A673 (cell line): ENCODE data around the gene RYR1. TPM values are rescaled to one million over a fixed set of nuclear protein-coding genes. Genes with fewer than 3 reads are reported as not detected.

Experiments used
- BruUV-seq: library from RNA; stranded (reverse); fragments of 400-500 nt; replicated peaks from 2 replicates; lab custom pipeline; 2021; lab: Mats Ljungman, UMichigan
- CTCF ChIA-PET: fragments of 300-600 bp; sonication (Branson Sonifier 250); formaldehyde crosslinking; loops from one replicate; lab custom pipeline; 2022; ENCODE audit warnings: antibody characterized with exemption; lab: Charles Lee
- POLR2A ChIA-PET: fragments of 300-600 bp; sonication (Branson Sonifier 250); formaldehyde crosslinking; loops from one replicate; lab custom pipeline; 2022; ENCODE audit warnings: antibody characterized with exemption; ENCODE audit not compliant: low non-redundant PET; lab: Charles Lee
- DNase-seq: peaks from one replicate; pipeline ENCODE4 v3.0.0-alpha.2; 2015; ENCODE audit warnings: low spot score
- H3K27ac ChIP-seq: fragments of 200-600 bp; sonication (generic); 2 replicates; pipeline ENCODE4 v1.5.1; 2016; ENCODE audit warnings: mixed run types, low read depth, mild to moderate bottlenecking, mixed read lengths, antibody characterized with exemption, low read length; ENCODE audit not compliant: poor library complexity, severe bottlenecking
- H3K27me3 ChIP-seq: fragments of 200-600 bp; sonication (generic); replicated peaks from 2 replicates; pipeline ENCODE4 v1.6.1; 2017; ENCODE audit warnings: mixed run types, low read depth, mild to moderate bottlenecking, mixed read lengths, antibody characterized with exemption, low read length; ENCODE audit not compliant: insufficient read depth, poor library complexity
- H3K36me3 ChIP-seq: fragments of 200-600 bp; sonication (generic); 2 replicates; pipeline ENCODE4 v1.6.1; 2016; ENCODE audit warnings: mixed run types, mild to moderate bottlenecking, mixed read lengths, antibody characterized with exemption, low read length; ENCODE audit not compliant: insufficient read depth, poor library complexity, severe bottlenecking
- H3K4me1 ChIP-seq: fragments of 200-600 bp; sonication (generic); 2 replicates; pipeline ENCODE4 v1.6.1; 2017; ENCODE audit warnings: mixed run types, mild to moderate bottlenecking, mixed read lengths, antibody characterized with exemption, low read length; ENCODE audit not compliant: insufficient read depth, poor library complexity, severe bottlenecking
- H3K4me3 ChIP-seq: fragments of 200-600 bp; sonication (generic); 2 replicates; pipeline ENCODE4 v1.5.1; 2016; ENCODE audit warnings: low read depth, mixed run types, mild to moderate bottlenecking, mixed read lengths, low read length; ENCODE audit not compliant: poor library complexity, severe bottlenecking
- H3K9me3 ChIP-seq: fragments of 200-600 bp; sonication (generic); 2 replicates; pipeline ENCODE4 v1.6.1; 2016; ENCODE audit warnings: mixed run types, low read depth, mild to moderate bottlenecking, mixed read lengths, antibody characterized with exemption, low read length; ENCODE audit not compliant: poor library complexity, severe bottlenecking
- CTCF ChIP-seq: fragments of 300-800, 200-600 bp; sonication (generic); conservative IDR thresholded peaks from 2 replicates; pipeline ENCODE4 v1.5.1; 2017; ENCODE audit warnings: low read depth, mild to moderate bottlenecking, antibody characterized with exemption, low read length, moderate library complexity, mixed read lengths
- EZH2 ChIP-seq: fragments of 200-600 bp; sonication (generic); IDR thresholded peaks from 2 replicates; pipeline ENCODE4 v1.6.1; 2017; ENCODE audit warnings: borderline replicate concordance, low read depth, mild to moderate bottlenecking, mixed read lengths, antibody characterized with exemption, low read length; ENCODE audit not compliant: poor library complexity, severe bottlenecking
- intact Hi-C: fragments of 100-400 bp; cut with micrococcal nuclease; formaldehyde crosslinking; loops from one replicate; pipeline ENCODE4 v1.10.0; 2022; ENCODE audit not compliant: unreplicated experiment
- total RNA-seq: library from RNA; stranded (reverse); gene quantifications from 2 replicates; pipeline ENCODE4 v1.2.3, GENCODE V29; 2021

The RYR1 gene
- total RNA-seq, 1 experiment from 2014 or later: 0.28 TPM

- intact Hi-C loops: no loop called here
- no peak for TF ChIP-seq CTCF
- TF ChIP-seq EZH2: no peak
- Histone ChIP-seq H3K27ac (no peak overlapping the region), H3K9me3 (no peaks in the 10 kb centered on the region), H3K27me3 (no peaks in the 10 kb centered on the region), H3K4me3 (no peak overlapping the region), H3K36me3 (no peaks in the 10 kb centered on the region), H3K4me1 (peaks cover 6% of the 10 kb centered on the region)
- CTCF ChIA-PET: interaction anchor here (0.5 kb wide), 1 partner anchor 840 kb away, joined by 4 read pairs; no protein-coding TSS in a partner anchor
- no peak for DNase-seq
- no TSS peak for BruUV-seq
- POLR2A ChIA-PET: no interaction called here
Measured at GRCh38 chr19:38392707-38393308, 40.7 kb upstream of the RYR1 start.

- no peaks in the 10 kb centered on the region for H3K9me3 ChIP-seq
- DNase-seq: peak; percentile 24
- intact Hi-C loops: no loop called here
- ChIA-PET CTCF (no interaction called here), POLR2A (no interaction called here)
- no peaks in the 10 kb centered on the region for H3K4me1 ChIP-seq
- TF ChIP-seq CTCF (no peak), EZH2 (no peak)
- H3K27ac ChIP-seq: no peak overlapping the region
- H3K27me3 ChIP-seq: no peaks in the 10 kb centered on the region
- no TSS peak for BruUV-seq
- no peaks in the 10 kb centered on the region for H3K36me3 ChIP-seq
- H3K4me3 ChIP-seq: no peak overlapping the region
Measured at GRCh38 chr19:38394488-38394887, 39.0 kb upstream of the RYR1 start.

GRCh38 chr19:38395381-38396114, 37.9 kb upstream of the RYR1 start:
- intact Hi-C loops: no loop called here
- no peak for TF ChIP-seq CTCF
- TF ChIP-seq EZH2: no peak
- H3K9me3 ChIP-seq: no peaks in the 10 kb centered on the region
- H3K27me3 ChIP-seq: no peaks in the 10 kb centered on the region
- no peaks in the 10 kb centered on the region for H3K36me3 ChIP-seq
- CTCF ChIA-PET: no interaction called here
- H3K4me1 ChIP-seq: no peaks in the 10 kb centered on the region
- no peak overlapping the region for H3K27ac ChIP-seq
- H3K4me3 ChIP-seq: peak overlapping the region; percentile 12
- DNase-seq: no peak
- BruUV-seq: no TSS peak
- POLR2A ChIA-PET: interaction anchor here (0.5 kb wide), 1 partner anchor 35 kb away, joined by 7 read pairs; no protein-coding TSS in a partner anchor
